ENCODE results near the gene PRMT3.

DNA sequence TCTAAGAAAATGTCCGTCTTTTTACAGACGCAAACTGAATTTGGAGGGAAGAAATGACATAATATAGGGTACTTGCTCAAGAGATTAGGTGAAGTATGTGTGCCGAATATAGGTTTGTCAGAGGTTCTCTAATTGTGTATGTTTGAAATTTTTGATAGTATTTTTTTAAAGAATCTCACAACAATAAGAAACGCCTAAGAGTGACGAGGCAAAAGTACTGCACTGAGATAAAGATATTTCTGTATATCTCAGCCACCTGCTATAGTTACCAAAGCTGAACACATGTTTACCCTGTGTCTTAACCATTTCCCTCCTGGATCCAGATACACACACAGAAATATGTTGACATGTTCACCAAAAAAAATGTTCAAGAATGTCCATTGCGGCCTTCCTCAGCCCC, 92.0 kb downstream of the PRMT3 start:
- TF ChIP-seq, protein P1, sequence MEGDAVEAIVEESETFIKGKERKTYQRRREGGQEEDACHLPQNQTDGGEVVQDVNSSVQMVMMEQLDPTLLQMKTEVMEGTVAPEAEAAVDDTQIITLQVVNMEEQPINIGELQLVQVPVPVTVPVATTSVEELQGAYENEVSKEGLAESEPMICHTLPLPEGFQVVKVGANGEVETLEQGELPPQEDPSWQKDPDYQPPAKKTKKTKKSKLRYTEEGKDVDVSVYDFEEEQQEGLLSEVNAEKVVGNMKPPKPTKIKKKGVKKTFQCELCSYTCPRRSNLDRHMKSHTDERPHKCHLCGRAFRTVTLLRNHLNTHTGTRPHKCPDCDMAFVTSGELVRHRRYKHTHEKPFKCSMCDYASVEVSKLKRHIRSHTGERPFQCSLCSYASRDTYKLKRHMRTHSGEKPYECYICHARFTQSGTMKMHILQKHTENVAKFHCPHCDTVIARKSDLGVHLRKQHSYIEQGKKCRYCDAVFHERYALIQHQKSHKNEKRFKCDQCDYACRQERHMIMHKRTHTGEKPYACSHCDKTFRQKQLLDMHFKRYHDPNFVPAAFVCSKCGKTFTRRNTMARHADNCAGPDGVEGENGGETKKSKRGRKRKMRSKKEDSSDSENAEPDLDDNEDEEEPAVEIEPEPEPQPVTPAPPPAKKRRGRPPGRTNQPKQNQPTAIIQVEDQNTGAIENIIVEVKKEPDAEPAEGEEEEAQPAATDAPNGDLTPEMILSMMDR (IDR thresholded peaks at IDR 0.05): no peak
- TF ChIP-seq POLR2A (IDR thresholded peaks at IDR 0.05): no peak

Data from esophagus squamous epithelium (tissue), 4 donors.